ENCODE results near the gene COLEC12.

- TF ChIP-seq CTCF (IDR thresholded peaks at IDR 0.05; ENCODE audit: low read depth, low read length) = no peak
- no peak for TF ChIP-seq EZH2phosphoT487 (IDR thresholded peaks at IDR 0.05; ENCODE audit: low read depth)
These were observed 14.8 kb upstream of the COLEC12 start for GRCh38 chr18:515156-515815.

All from OCI-LY3 (cell line).